Activated CD4-positive, alpha-beta T cell treated with anti-CD3 and anti-CD28 coated beads for 36 hours (primary cell): ENCODE data around the gene PLEKHG5. TPM values are rescaled to one million over a fixed set of nuclear protein-coding genes. Genes with fewer than 3 reads are reported as not detected.

Experiments used
- ATAC-seq: fragments of 200-7000 bp; cut with Tn5 transposase; one replicate; pipeline ENCODE4 v1.10.0; 2021; ENCODE audit warnings: mild to moderate bottlenecking, moderate library complexity
- CTCF ChIA-PET: fragments of 350-600 bp; sonication (Branson Sonifier 250); formaldehyde crosslinking; loops from one replicate; lab custom pipeline; 2021; ENCODE audit warnings: antibody characterized with exemption; lab: Charles Lee
- POLR2A ChIA-PET: fragments of 350-600 bp; sonication (Branson Sonifier 250); formaldehyde crosslinking; loops from one replicate; lab custom pipeline; 2021; ENCODE audit warnings: antibody characterized with exemption, inconsistent platforms; lab: Charles Lee
- DNase-seq: peaks from one replicate; pipeline ENCODE4 v3.0.0-alpha.2; 2020
- H3K27ac Mint-ChIP-seq: one replicate; pipeline ENCODE4 v1.8.0; 2021; ENCODE audit warnings: mixed read lengths
- H3K27me3 Mint-ChIP-seq: one replicate; pipeline ENCODE4 v1.8.0; 2021; ENCODE audit warnings: mixed read lengths
- H3K36me3 Mint-ChIP-seq: one replicate; pipeline ENCODE4 v1.8.0; 2021; ENCODE audit warnings: low read depth, mixed read lengths
- H3K4me1 Mint-ChIP-seq: one replicate; pipeline ENCODE4 v1.8.0; 2021; ENCODE audit warnings: mixed read lengths
- H3K4me3 Mint-ChIP-seq: one replicate; pipeline ENCODE4 v1.8.0; 2021; ENCODE audit warnings: mild to moderate bottlenecking, moderate library complexity, mixed read lengths
- H3K9me3 Mint-ChIP-seq: one replicate; pipeline ENCODE4 v1.8.0; 2021; ENCODE audit warnings: low read depth, mixed read lengths
- intact Hi-C, 2 experiments: fragments of 100-400 bp; cut with DNase I in 1 of 2; cut with micrococcal nuclease in 1 of 2; formaldehyde crosslinking; loops; one replicate each; pipeline versions ENCODE4 v1.14.2 to v1.15.1; 2022 to 2024; cut with DNase I, micrococcal nuclease
- total RNA-seq, 2 experiments: library from RNA; stranded (reverse); gene quantifications; one replicate each; pipeline ENCODE4 v1.2.3, GENCODE V29; 2021

The PLEKHG5 gene
- total RNA-seq, 2 experiments from 2014 or later = 0.76 to 1.1 TPM

GRCh38 chr1:6509919-6510291, 18.4 kb upstream of the PLEKHG5 start:
- ChIA-PET POLR2A (no interaction called here), CTCF (no interaction called here)
- no peaks in the 10 kb centered on the region for H3K27me3 Mint-ChIP-seq
- H3K4me1 Mint-ChIP-seq = no peaks in the 10 kb centered on the region
- H3K36me3 Mint-ChIP-seq = no peaks in the 10 kb centered on the region
- intact Hi-C loops = no loop called here
- DNase-seq (no peak), ATAC-seq (no peak)
- no peaks in the 10 kb centered on the region for H3K9me3 Mint-ChIP-seq
- no peak overlapping the region for H3K27ac Mint-ChIP-seq
- no peak overlapping the region for H3K4me3 Mint-ChIP-seq

GRCh38 chr1:6509220-6509918, 17.9 kb upstream of the PLEKHG5 start:
- CTCF ChIA-PET = interaction anchor here (1.1 kb wide), 1 partner anchor 13 kb away, joined by 3 read pairs; no protein-coding TSS in a partner anchor
- DNase-seq = no peak
- Mint-ChIP-seq H3K27me3 (no peaks in the 10 kb centered on the region), H3K9me3 (no peaks in the 10 kb centered on the region), H3K4me3 (no peak overlapping the region), H3K27ac (no peak overlapping the region), H3K36me3 (no peaks in the 10 kb centered on the region), H3K4me1 (no peaks in the 10 kb centered on the region)
- POLR2A ChIA-PET = no interaction called here
- intact Hi-C loops = no loop called here
- ATAC-seq = no peak

GRCh38 chr1:6508816-6509189, 17.3 kb upstream of the PLEKHG5 start:
- CTCF ChIA-PET = interaction anchor here (1.1 kb wide), 1 partner anchor 14 kb away, joined by 3 read pairs; no protein-coding TSS in a partner anchor
- Mint-ChIP-seq H3K36me3 (no peaks in the 10 kb centered on the region), H3K27me3 (no peaks in the 10 kb centered on the region), H3K27ac (no peak overlapping the region), H3K9me3 (no peaks in the 10 kb centered on the region), H3K4me1 (no peaks in the 10 kb centered on the region), H3K4me3 (no peak overlapping the region)
- DNase-seq = no peak
- POLR2A ChIA-PET = no interaction called here
- intact Hi-C loops = no loop called here
- no peak for ATAC-seq

GRCh38 chr1:6508154-6508815, 16.8 kb upstream of the PLEKHG5 start:
- ChIA-PET CTCF (interaction anchor here (1.1 kb wide), 1 partner anchor 14 kb away, joined by 3 read pairs; no protein-coding TSS in a partner anchor), POLR2A (no interaction called here)
- intact Hi-C loops = no loop called here
- no peaks in the 10 kb centered on the region for H3K9me3 Mint-ChIP-seq
- no peak overlapping the region for H3K27ac Mint-ChIP-seq
- H3K27me3 Mint-ChIP-seq = no peaks in the 10 kb centered on the region
- DNase-seq = no peak
- H3K4me3 Mint-ChIP-seq = no peak overlapping the region
- no peaks in the 10 kb centered on the region for H3K36me3 Mint-ChIP-seq
- ATAC-seq = no peak
- H3K4me1 Mint-ChIP-seq = no peaks in the 10 kb centered on the region

GRCh38 chr1:6507461-6507911, 16.0 kb upstream of the PLEKHG5 start:
- Mint-ChIP-seq H3K27me3 (no peaks in the 10 kb centered on the region), H3K36me3 (no peaks in the 10 kb centered on the region), H3K4me3 (no peak overlapping the region), H3K4me1 (no peaks in the 10 kb centered on the region), H3K9me3 (no peaks in the 10 kb centered on the region), H3K27ac (no peak overlapping the region)
- ATAC-seq (no peak), DNase-seq (no peak)
- ChIA-PET POLR2A (no interaction called here), CTCF (interaction anchor here (0.5 to 1.1 kb wide), 5 partner anchors 17 to 1239 kb away, joined by 3 read pairs; no protein-coding TSS in a partner anchor)
- intact Hi-C loops = no loop called here

- no peak overlapping the region for H3K4me3 Mint-ChIP-seq
- no peaks in the 10 kb centered on the region for H3K4me1 Mint-ChIP-seq
- no peaks in the 10 kb centered on the region for H3K27me3 Mint-ChIP-seq
- H3K9me3 Mint-ChIP-seq = no peaks in the 10 kb centered on the region
- ATAC-seq = no peak
- ChIA-PET CTCF (interaction anchor here (0.5 to 1.1 kb wide), 5 partner anchors 17 to 1240 kb away, joined by 3 read pairs; no protein-coding TSS in a partner anchor), POLR2A (no interaction called here)
- intact Hi-C loops = no loop called here
- H3K27ac Mint-ChIP-seq = no peak overlapping the region
- H3K36me3 Mint-ChIP-seq = no peaks in the 10 kb centered on the region
- DNase-seq = no peak
Observed at GRCh38 chr1:6507037-6507428, 15.6 kb upstream of the PLEKHG5 start.

- ChIA-PET CTCF (interaction anchor here (0.9 to 1.1 kb wide), 3 partner anchors 23 to 268 kb away, joined by 3 read pairs; no protein-coding TSS in a partner anchor), POLR2A (no interaction called here)
- H3K27me3 Mint-ChIP-seq = no peaks in the 10 kb centered on the region
- H3K9me3 Mint-ChIP-seq = no peaks in the 10 kb centered on the region
- H3K36me3 Mint-ChIP-seq = no peaks in the 10 kb centered on the region
- H3K4me1 Mint-ChIP-seq = no peaks in the 10 kb centered on the region
- intact Hi-C loops = no loop called here
- ATAC-seq (no peak), DNase-seq (no peak)
- no peak overlapping the region for H3K27ac Mint-ChIP-seq
- no peak overlapping the region for H3K4me3 Mint-ChIP-seq
Observed at GRCh38 chr1:6506210-6507036, 15.0 kb upstream of the PLEKHG5 start.

- no peak overlapping the region for H3K27ac Mint-ChIP-seq
- no peaks in the 10 kb centered on the region for H3K4me1 Mint-ChIP-seq
- no peaks in the 10 kb centered on the region for H3K9me3 Mint-ChIP-seq
- no peak for DNase-seq
- no peaks in the 10 kb centered on the region for H3K36me3 Mint-ChIP-seq
- intact Hi-C loops = no loop called here
- CTCF ChIA-PET = interaction anchor here (0.6 to 0.8 kb wide), 4 partner anchors 10 to 417 kb away, joined by 3 read pairs; no protein-coding TSS in a partner anchor
- no peak overlapping the region for H3K4me3 Mint-ChIP-seq
- POLR2A ChIA-PET = no interaction called here
- no peak for ATAC-seq
- peaks cover 4% of the 10 kb centered on the region for H3K27me3 Mint-ChIP-seq
Observed at GRCh38 chr1:6505367-6506209, 14.1 kb upstream of the PLEKHG5 start.

GRCh38 chr1:6504887-6505286, 13.4 kb upstream of the PLEKHG5 start:
- intact Hi-C loops = no loop called here
- no peak overlapping the region for H3K27ac Mint-ChIP-seq
- no peaks in the 10 kb centered on the region for H3K4me1 Mint-ChIP-seq
- ChIA-PET CTCF (interaction anchor here (0.6 to 0.8 kb wide), 2 partner anchors 9 to 27 kb away, joined by 3 read pairs; no protein-coding TSS in a partner anchor), POLR2A (no interaction called here)
- no peaks in the 10 kb centered on the region for H3K36me3 Mint-ChIP-seq
- H3K27me3 Mint-ChIP-seq = peaks cover 4% of the 10 kb centered on the region
- DNase-seq (no peak), ATAC-seq (no peak)
- H3K4me3 Mint-ChIP-seq = no peak overlapping the region
- no peaks in the 10 kb centered on the region for H3K9me3 Mint-ChIP-seq

GRCh38 chr1:6503884-6504602, 12.6 kb upstream of the PLEKHG5 start:
- H3K9me3 Mint-ChIP-seq = no peaks in the 10 kb centered on the region
- ATAC-seq = no peak
- DNase-seq = no peak
- H3K4me1 Mint-ChIP-seq = no peaks in the 10 kb centered on the region
- POLR2A ChIA-PET = no interaction called here
- intact Hi-C loops = no loop called here
- H3K27ac Mint-ChIP-seq = no peak overlapping the region
- CTCF ChIA-PET = no interaction called here
- no peak overlapping the region for H3K4me3 Mint-ChIP-seq
- no peaks in the 10 kb centered on the region for H3K36me3 Mint-ChIP-seq
- peaks cover 4% of the 10 kb centered on the region for H3K27me3 Mint-ChIP-seq
